ENCODE data around the gene PCYOX1L.

Gene PCYOX1L

DNA sequence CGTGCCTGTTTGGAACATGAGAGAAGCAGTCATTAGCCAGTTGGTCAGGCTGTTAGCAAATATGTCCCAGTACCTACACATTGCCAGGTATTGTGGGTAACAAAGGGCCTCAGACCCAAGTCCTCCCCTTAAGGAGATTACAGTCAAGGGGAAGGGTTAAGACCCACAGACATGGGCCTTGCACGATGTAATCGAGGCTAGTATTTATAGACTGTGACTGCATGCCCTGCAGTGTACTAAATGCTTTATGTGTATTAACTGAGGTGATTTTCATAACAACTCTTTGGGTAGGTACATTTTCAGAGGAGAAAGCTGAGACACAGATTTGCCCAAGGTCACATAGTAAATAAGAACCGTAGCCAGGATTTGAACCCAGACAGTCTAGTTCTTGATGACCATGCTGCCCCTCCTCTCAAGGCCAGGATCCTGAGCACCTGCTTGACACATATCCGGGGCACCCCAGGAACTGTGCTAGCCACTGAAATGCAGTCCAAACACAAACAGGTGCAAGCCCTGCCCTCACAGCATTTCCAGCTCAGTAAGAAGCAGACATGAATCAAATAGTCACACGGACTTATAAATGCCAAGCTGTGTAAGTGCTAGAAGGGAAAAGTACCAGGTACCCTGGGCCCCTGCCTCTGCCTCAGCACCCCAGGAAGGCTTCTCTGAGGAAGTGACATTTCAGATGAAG, 44.5 kb upstream of the PCYOX1L start:
- ChIA-PET POLR2A (interaction anchor here (2.8 kb wide), 1 partner anchor 32 kb away, joined by 12 read pairs; the partner anchor contains the start of gene GRPEL2), CTCF (interaction anchor here (1.0 kb wide), 1 partner anchor 55 kb away, joined by 3 read pairs; no protein-coding TSS in a partner anchor)
- DNase-seq (ENCODE audit: extremely low spot score), result no peak
- TF ChIP-seq NFRKB (IDR thresholded peaks at IDR 0.05) (no peak), ZNF384 (IDR thresholded peaks at IDR 0.05) (no peak), LEF1 (IDR thresholded peaks at IDR 0.05; ENCODE audit: borderline replicate concordance) (no peak), SUZ12 (IDR thresholded peaks at IDR 0.05) (no peak), HDGF (IDR thresholded peaks at IDR 0.05; ENCODE audit: borderline replicate concordance) (no peak), BHLHE40 (IDR thresholded peaks at IDR 0.05; ENCODE audit: borderline replicate concordance) (no peak), FOXA1 (IDR thresholded peaks at IDR 0.05) (no peak), SP1 (IDR thresholded peaks at IDR 0.05) (no peak), TARDBP (IDR thresholded peaks at IDR 0.05) (no peak), ARNT (IDR thresholded peaks at IDR 0.05) (no peak), FOXM1 (IDR thresholded peaks at IDR 0.05; ENCODE audit: borderline replicate concordance) (no peak), L3MBTL2 (conservative IDR thresholded peaks at IDR 0.05) (no peak), CTBP1 (IDR thresholded peaks at IDR 0.05; ENCODE audit: borderline replicate concordance) (no peak), FOXK2 (IDR thresholded peaks at IDR 0.05) (no peak), ELF4 (IDR thresholded peaks at IDR 0.05) (no peak)
- TF ChIP-seq, protein P1, sequence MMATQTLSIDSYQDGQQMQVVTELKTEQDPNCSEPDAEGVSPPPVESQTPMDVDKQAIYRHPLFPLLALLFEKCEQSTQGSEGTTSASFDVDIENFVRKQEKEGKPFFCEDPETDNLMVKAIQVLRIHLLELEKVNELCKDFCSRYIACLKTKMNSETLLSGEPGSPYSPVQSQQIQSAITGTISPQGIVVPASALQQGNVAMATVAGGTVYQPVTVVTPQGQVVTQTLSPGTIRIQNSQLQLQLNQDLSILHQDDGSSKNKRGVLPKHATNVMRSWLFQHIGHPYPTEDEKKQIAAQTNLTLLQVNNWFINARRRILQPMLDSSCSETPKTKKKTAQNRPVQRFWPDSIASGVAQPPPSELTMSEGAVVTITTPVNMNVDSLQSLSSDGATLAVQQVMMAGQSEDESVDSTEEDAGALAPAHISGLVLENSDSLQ (IDR thresholded peaks at IDR 0.05), result no peak

- POLR2A ChIA-PET, result interaction anchor here (2.8 kb wide), 1 partner anchor 31 kb away, joined by 12 read pairs; the partner anchor contains the start of gene GRPEL2
- DNase-seq (ENCODE audit: extremely low spot score), result no peak
- no peak for TF ChIP-seq ARNT (IDR thresholded peaks at IDR 0.05)
- TF ChIP-seq ZNF384 (IDR thresholded peaks at IDR 0.05), result no peak
- no peak for TF ChIP-seq L3MBTL2 (conservative IDR thresholded peaks at IDR 0.05)
- TF ChIP-seq HDGF (IDR thresholded peaks at IDR 0.05; ENCODE audit: borderline replicate concordance), result no peak
- no peak for TF ChIP-seq LEF1 (IDR thresholded peaks at IDR 0.05; ENCODE audit: borderline replicate concordance)
- TF ChIP-seq ELF4 (IDR thresholded peaks at IDR 0.05), result no peak
- TF ChIP-seq, protein P1 (IDR thresholded peaks at IDR 0.05), result no peak
- TF ChIP-seq SP1 (IDR thresholded peaks at IDR 0.05), result no peak
- no peak for TF ChIP-seq BHLHE40 (IDR thresholded peaks at IDR 0.05; ENCODE audit: borderline replicate concordance)
- no peak for TF ChIP-seq TARDBP (IDR thresholded peaks at IDR 0.05)
- CTCF ChIA-PET, result interaction anchor here (0.7 to 2.1 kb wide), 3 partner anchors 42 to 57 kb away, joined by 3 to 5 read pairs (median 3); no protein-coding TSS in a partner anchor
Observed at GRCh38 chr5:149314571-149315111, 43.2 kb upstream of the PCYOX1L start.

GRCh38 chr5:149315753-149316152, 42.1 kb upstream of the PCYOX1L start:
- ChIA-PET POLR2A (interaction anchor here (2.8 kb wide), 1 partner anchor 30 kb away, joined by 12 read pairs; the partner anchor contains the start of gene GRPEL2), CTCF (interaction anchor here (2.1 kb wide), 1 partner anchor 56 kb away, joined by 5 read pairs; no protein-coding TSS in a partner anchor)
- no peak for DNase-seq (ENCODE audit: extremely low spot score)
- TF ChIP-seq SUZ12 (IDR thresholded peaks at IDR 0.05) (no peak), ZNF384 (IDR thresholded peaks at IDR 0.05) (no peak), FOXA1 (IDR thresholded peaks at IDR 0.05) (no peak), TARDBP (IDR thresholded peaks at IDR 0.05) (no peak), BHLHE40 (IDR thresholded peaks at IDR 0.05; ENCODE audit: borderline replicate concordance) (no peak), LEF1 (IDR thresholded peaks at IDR 0.05; ENCODE audit: borderline replicate concordance) (no peak), ELF4 (IDR thresholded peaks at IDR 0.05) (no peak), L3MBTL2 (conservative IDR thresholded peaks at IDR 0.05) (no peak), CTBP1 (IDR thresholded peaks at IDR 0.05; ENCODE audit: borderline replicate concordance) (no peak), FOXK2 (IDR thresholded peaks at IDR 0.05) (no peak), HDGF (IDR thresholded peaks at IDR 0.05; ENCODE audit: borderline replicate concordance) (no peak)
- TF ChIP-seq, protein P1 (IDR thresholded peaks at IDR 0.05), result no peak

- ChIA-PET CTCF (interaction anchor here (0.6 to 2.1 kb wide), 6 partner anchors 27 to 118 kb away, joined by 3 to 11 read pairs (median 4); partner anchors contain the start of gene GRPEL2), POLR2A (interaction anchor here (1.0 to 1.3 kb wide), 3 partner anchors 27 to 41 kb away, joined by 3 to 6 read pairs (median 4); partner anchors contain the start of gene GRPEL2)
- peak; percentile 52 for DNase-seq (ENCODE audit: extremely low spot score)
- TF ChIP-seq TARDBP (IDR thresholded peaks at IDR 0.05), result no peak
Observed at GRCh38 chr5:149317281-149318048, 40.4 kb upstream of the PCYOX1L start.

- ChIA-PET CTCF (interaction anchor here (1.4 kb wide), 1 partner anchor 52 kb away, joined by 8 read pairs; no protein-coding TSS in a partner anchor), POLR2A (interaction anchor here (1.5 to 2.9 kb wide), 2 partner anchors 16 to 27 kb away, joined by 4 to 28 read pairs; partner anchors contain the start of gene GRPEL2)
- DNase-seq (ENCODE audit: extremely low spot score), result no peak
- TF ChIP-seq SP1 (IDR thresholded peaks at IDR 0.05) (no peak), ZNF384 (IDR thresholded peaks at IDR 0.05) (no peak), LEF1 (IDR thresholded peaks at IDR 0.05; ENCODE audit: borderline replicate concordance) (no peak), ARNT (IDR thresholded peaks at IDR 0.05) (no peak), CTBP1 (IDR thresholded peaks at IDR 0.05; ENCODE audit: borderline replicate concordance) (no peak), TARDBP (IDR thresholded peaks at IDR 0.05) (no peak), SUZ12 (IDR thresholded peaks at IDR 0.05) (no peak), HDGF (IDR thresholded peaks at IDR 0.05; ENCODE audit: borderline replicate concordance) (no peak), FOXA1 (IDR thresholded peaks at IDR 0.05) (no peak), BHLHE40 (IDR thresholded peaks at IDR 0.05; ENCODE audit: borderline replicate concordance) (no peak), ELF4 (IDR thresholded peaks at IDR 0.05) (no peak)
- TF ChIP-seq, protein P1 (IDR thresholded peaks at IDR 0.05), result no peak
Observed at GRCh38 chr5:149319174-149319573, 38.7 kb upstream of the PCYOX1L start.
